Glomerular visceral epithelial cell (primary cell): ENCODE results near the gene SORCS2.
"Not testable (repeated sequence)": the region's sequence is repeated elsewhere in the genome, so short reads cannot be mapped to it uniquely, and the experiment has no call there.

ENCODE experiments used
- DNase-seq: peaks from one replicate; pipeline ENCODE4 v3.0.0-alpha.2; 2016; ENCODE audit errors: extremely low spot score

SORCS2 gene

DNA sequence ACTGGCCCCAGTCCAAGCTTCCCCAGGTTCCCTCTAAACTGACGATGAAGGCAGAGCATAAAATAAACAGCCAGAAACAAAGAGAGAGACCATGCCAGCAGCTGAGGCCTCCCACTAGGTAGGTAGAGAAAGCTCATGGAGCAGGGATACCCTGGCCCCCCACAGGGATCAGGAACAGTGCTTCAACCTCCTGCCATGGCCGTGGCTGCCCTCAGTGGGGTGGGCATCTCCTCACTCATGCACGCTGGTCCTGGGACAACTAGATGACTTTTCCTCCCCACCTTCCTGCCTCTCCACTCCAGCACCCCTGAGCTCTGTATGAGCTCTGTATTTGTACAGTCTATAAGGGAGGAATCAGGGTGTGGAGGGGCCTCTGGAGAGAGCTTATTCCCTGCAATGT, 360.1 kb downstream of the SORCS2 start:
- no peak for DNase-seq

GRCh38 chr4:7553280-7553679, 360.9 kb downstream of the SORCS2 start:
- DNase-seq = no peak

- no peak for DNase-seq
Observed at GRCh38 chr4:7554905-7555304, 362.6 kb downstream of the SORCS2 start.

GRCh38 chr4:7556558-7556957, 364.2 kb downstream of the SORCS2 start:
- DNase-seq = no peak

- DNase-seq = peak; percentile 35
Observed at GRCh38 chr4:7557456-7557855, 365.1 kb downstream of the SORCS2 start.

GRCh38 chr4:7558436-7558835, 366.1 kb downstream of the SORCS2 start:
- no peak for DNase-seq

GRCh38 chr4:7559316-7559715, 367.0 kb downstream of the SORCS2 start:
- no peak for DNase-seq

GRCh38 chr4:7559741-7560395, 367.5 kb downstream of the SORCS2 start:
- DNase-seq = no peak

GRCh38 chr4:7561557-7561956, 369.2 kb downstream of the SORCS2 start:
- no peak for DNase-seq

GRCh38 chr4:7564242-7564641, 371.9 kb downstream of the SORCS2 start:
- DNase-seq = no peak

- DNase-seq = no peak
Observed at GRCh38 chr4:7565483-7565882, 373.1 kb downstream of the SORCS2 start.

DNA sequence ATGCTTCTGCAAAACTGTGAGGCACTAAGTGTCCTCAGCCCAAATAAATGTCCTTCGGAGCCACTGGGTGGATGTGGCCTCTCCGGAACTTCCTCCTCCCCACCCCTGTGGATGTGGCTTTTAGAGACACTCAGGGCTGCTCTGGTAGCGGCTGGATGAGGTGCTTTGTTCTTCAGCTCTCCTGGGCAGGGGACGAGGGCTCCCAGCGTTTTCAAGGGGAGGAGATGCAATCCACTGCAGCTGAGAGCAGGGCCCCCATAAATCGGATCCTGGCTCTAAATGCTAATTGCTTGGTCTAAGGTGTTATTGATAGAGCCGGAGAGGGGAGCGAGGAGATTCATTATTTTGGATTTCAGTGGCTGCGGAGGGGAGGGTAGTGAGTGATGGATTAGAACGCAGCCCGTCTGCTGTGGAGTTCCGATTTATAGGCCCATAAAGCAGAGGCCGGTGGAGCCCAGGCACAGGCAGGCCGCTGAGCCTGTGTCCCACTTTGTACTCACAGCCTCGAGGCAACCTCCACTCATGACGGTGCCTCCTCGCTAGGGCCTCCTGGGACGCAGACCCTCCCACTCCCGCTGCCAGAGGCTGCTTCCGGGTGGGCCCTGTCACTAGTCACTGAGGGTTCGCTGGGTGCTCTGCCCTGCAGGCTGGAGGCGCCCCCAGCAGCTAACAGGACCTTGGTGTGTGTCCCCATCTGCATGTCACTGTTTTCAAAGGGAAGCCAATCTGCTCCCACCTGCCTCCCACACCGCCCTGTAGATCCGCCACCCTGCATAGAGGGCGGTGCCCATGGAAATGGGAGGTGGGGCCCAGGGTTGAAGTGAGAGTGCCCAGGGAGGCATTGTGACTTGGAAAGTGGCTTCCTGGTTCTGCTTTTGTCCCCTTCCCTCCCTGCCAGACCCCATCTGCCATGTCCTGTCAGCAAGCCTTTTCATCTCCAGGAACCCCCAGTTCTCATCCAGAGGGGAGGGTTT, 377.8 kb downstream of the SORCS2 start:
- no peak for DNase-seq

GRCh38 chr4:7571001-7571400, 378.7 kb downstream of the SORCS2 start:
- no peak for DNase-seq

GRCh38 chr4:7571701-7572100, 379.4 kb downstream of the SORCS2 start:
- no peak for DNase-seq

DNA sequence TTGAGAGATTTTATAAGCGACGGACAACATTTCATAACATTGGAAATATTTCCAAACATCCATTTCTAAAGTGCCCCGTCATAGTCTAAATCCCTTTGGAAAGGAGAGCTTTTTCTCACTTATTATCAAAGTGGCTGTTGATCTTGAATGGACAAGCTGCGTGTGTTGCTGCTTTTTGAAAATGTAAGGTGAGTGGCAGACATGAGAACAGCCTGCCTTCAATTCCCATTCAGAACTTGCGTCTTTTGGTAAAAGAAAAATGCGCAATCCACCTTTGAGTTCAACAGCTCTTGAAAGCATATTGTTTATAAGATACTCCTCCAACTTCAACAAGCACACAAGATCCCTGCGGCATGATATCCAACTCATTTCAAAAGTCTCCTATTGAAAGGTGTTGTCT, 380.6 kb downstream of the SORCS2 start:
- DNase-seq = no peak

- DNase-seq = no peak
Observed at GRCh38 chr4:7573576-7574091, 381.3 kb downstream of the SORCS2 start.

DNA sequence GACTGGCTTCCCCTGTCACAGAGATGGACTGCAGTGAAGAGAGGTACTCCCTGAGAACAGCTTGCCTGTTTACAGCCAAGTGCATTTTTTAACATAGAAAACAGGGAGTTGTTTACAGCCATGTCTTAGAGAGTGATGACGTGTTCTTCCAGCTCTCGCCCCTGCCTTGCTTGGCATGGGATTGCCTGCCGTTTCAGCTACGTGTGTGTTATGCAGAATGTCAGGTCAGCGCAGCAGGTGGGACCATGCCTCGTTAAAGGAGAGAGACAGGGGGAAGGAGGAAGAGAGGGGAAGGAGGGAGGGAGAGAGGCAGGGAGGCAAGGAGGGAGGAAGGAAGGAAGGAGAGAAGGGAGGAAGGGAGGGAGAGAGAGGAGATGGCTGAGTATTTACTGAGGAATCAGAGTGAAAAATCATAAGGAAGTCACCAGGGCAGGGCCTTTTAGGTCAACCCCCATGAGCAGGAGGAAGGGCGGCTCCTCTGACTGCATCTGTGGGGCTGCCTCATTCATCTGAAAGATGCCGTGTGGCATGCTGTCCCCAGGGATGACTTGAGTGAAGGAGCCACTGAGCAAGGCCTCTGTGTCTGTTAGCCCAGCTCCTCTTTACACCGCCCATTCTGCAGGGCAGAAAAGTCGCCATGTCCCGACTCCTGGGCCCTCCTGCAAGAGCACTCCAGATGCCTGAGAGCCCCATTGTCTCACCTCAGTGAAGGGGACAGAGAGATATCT, 382.1 kb downstream of the SORCS2 start:
- DNase-seq = no peak

GRCh38 chr4:7575426-7575825, 383.1 kb downstream of the SORCS2 start:
- no peak for DNase-seq

DNA sequence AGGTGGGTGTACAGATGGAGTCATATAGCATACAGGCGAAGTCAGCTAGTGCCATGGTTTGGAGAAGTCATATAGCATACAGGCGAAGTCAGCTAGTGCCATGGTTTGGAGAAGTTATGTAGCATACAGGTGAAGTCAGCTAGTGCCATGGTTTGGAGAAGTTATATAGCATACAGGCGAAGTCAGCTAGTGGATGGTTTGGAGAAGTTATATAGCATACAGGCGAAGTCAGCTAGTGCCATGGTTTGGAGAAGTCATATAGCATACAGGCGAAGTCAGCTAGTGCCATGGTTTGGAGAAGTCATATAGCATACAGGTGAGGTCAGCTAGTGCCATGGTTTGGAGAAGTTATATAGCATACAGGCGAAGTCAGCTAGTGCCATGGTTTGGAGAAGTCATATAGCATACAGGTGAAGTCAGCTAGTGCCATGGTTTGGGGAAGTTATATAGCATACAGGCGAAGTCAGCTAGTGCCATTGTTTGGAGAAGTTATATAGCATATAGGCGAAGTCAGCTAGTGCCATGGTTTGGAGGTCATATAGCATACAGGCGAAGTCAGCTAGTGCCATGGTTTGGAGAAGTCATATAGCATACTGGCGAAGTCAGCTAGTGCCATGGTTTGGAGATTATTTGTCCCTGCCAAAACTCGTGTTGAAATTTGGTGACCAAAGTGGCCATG, 385.2 kb downstream of the SORCS2 start:
- not testable (repeated sequence) for DNase-seq

DNA sequence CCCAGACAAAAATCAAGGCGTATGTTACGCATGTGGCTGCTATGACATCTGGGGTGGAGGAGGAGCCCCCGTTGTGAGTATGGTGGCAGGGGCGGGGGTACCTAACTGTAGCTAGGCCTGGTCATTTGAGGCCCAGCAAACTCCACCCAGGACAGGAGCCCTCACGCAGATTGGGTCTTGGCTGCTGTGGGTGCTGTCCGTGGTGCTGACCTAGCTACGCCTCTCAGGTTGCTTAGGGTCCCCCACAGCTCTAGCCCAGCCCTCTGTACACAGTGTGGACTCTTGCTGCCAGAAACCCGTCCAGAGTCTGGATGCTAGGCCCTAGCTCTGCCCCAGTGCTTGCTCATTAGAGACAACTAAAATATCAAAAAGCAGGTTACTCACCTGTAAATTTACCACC, 389.1 kb downstream of the SORCS2 start:
- DNase-seq = peak; percentile 3

- no peak for DNase-seq
Observed at GRCh38 chr4:7582313-7583097, 390.2 kb downstream of the SORCS2 start.
